Measurements from ENCODE around the gene EIPR1.

Gene EIPR1

DNA sequence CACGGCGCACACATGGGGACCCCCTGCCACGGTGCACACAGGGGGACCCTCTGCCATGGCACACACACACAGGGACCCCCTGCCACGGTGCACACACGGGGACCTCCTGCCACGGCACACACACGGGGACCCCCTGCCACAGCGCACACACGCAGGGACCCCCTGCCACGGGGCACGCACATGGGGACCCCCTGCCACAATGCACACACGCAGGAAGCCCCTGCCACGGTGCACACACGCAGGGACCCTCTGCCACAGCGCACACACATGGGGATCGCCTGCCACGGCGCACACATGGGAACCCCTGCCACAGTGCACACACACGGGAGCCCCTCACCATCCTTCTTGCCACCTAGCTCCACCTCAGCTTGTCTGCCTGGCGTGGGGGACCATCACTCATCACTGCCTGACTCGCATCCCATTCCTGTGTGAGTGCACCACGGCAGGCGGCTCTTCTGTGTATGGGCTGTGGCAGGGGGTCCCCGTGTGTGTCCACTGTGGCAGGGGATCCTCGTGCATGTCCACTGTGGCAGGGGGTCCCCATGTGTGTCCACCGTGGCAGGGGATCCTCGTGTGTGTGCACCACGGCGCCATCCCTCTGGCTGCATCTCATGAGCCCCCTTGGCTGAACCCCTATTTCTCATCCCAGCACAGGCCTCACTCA is 206.7 kb downstream of the EIPR1 start:
- DNase-seq = no peak

DNA sequence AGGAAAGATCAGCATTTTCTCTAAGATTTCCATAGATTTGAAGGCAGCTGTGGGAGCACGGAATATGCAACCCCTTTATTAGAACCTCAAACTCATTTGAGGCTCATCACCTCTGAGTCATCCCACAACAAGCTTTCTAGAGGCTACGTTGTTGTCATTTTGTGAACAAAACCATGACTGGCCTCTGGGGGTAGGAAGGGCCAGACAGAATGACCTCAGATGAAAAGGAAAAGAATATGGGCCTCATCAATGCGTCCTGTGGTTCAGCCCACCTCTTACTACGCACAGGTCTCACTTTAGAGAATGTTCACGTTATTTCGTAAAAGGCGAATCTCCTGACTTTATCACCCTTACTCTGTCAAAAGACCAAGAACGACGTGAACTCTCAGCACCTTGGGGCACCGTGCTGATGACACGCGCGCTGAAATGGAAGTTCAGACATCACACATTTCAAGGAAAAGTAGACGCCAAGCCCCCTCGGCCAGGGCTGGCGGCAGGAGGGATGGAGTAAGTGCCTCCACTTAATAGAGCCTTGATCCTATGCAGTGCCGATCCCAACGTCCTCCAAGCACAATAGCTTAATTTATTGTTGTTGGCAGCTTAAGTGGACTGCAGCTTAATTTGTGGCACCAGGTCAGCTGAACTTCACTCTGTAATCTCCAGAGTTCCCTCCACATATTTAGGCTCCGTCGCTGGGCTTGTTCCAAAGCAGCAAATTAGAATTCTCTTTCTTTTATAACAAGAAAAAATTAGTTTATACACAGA is 208.3 kb downstream of the EIPR1 start:
- no peak for DNase-seq

DNA sequence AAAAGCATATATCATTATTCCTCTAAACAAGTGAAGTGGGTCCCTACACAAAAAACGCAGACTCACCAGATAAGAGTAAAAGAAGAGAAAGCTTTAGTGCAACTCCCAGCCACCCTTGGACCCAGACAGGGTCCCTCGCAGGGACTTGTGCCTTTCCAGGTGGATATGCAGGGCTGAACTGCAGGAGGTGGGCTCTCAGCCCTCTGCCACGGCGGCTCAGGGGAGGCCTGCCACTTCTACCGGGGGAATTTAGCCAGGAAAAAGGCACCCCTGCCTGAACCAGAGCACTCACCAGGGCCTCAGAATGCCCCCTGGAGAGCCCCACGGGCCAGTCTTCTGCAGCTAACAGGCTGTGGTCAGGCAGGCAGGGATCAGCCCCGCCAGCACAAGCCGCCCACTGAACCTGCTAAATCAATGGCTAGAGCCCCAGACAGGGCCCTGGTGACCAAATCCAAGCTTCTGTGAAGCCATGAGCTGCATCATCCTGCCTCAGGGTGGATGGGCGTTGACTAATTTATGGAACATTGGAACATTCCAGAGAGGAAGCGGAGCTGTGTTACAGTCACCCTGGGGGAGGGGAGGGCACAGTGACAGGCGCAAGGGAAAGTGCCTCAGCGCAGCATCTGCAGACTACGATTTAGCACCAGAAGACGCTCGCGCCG is 209.3 kb downstream of the EIPR1 start:
- DNase-seq = no peak

DNA sequence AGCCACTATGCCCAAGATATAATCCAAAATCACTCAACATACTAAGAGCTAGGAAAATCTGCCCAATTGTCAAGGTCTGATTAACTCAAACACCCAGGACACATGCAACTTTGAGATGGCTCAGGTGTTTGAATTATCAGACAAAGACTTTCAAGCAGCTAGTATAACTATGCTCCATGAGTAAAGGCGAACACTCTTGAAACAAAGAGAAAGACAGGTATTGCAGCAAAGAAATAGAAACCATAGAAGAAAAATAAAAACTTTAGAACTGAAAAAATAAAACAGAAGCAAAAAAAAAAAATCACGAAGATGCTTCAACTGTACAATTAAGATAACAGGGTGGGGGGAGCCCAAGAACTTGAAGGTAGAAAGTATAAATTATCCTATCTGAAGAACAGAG is 214.2 kb downstream of the EIPR1 start:
- DNase-seq = no peak

DNA sequence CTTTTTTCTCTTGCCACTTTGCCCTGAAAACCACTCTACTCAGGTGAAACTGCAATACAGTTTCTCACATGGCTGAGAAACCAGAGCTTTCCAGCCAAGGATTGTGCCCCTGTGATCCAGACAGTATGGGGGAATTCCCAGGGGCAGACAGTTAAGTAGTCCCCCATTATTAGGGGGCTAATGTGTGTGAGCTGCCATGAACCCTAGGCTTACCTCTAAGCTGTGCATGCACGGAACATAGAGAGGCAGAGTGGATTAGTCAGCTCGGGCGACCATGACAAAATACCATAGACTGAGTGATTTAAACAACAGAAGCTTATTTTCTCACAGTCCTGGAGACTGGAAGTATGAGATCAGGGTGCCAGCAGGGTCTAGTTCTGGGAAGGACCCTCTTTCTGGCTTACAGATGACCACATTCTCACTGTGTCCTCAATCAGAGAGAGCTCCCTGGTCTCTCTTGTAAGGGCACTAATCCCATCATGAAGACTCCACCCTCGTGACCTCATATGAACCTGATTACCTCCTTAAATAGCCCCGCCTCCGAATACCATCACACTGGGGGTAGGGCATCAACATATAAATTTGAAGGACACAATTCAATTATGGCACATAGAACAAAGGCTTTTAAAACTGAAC is 215.1 kb downstream of the EIPR1 start:
- DNase-seq = no peak

DNA sequence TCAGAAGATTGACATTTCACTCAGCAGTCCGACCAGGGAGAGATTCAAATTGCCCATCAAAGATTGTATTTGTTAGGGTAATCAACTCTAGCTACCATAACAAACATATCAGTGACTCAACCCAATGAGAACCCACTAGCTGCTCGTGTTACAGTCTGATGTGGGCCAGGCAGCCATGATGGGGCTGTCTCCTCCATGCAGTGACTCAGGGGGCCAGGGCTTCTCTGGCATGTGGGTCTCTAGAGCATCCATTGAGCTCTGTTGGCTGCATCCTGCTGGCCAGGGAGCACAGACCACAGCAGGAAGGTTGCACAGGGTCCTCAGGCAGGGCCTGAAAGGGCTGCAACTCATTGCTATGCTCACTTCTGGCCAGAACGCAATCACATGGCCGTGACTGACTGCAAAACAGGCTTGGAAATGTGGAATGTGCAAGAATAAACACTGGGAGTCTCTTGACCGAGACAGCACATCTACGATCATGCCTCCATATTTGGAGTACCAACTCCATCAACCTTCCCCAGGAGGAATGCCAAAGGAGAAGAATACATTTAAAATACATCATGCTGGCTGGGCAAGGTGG is 216.8 kb downstream of the EIPR1 start:
- no peak for DNase-seq

DNA sequence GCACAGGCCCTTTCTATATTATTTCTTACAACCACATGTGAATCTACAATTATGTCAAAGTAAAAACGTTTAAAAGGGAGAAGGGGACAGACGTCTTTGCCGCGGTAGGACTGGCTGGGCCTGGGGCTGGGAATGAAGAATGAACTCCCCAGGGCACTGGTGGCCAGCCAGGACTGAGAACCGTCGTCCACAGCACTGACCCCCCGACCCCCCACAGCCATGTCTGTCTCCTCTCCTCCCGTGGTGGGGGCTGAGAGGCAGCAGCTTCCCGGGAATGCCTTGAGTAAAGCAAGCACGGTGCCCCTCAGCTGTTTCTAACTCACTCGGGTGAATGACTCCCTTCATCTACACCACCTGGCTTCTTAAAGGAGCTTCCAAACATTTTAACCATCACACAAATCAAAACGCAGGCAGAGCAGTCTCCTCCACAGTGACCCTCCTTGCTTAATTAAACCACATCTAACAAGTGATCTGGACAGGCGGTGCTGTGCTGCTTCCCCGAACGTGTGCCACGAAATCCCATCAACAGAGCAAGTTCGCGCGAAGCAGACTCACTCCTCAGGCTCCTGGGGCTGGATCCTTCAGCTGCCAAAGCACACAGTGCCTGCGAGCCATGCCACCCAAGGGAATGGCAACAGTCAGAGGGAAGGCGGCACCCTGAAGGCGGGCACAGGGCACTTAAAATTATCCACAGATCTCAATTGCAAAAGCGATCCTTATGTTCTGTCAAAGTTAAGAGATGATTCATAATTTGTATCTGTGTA is 217.7 kb downstream of the EIPR1 start:
- DNase-seq = no peak

DNA sequence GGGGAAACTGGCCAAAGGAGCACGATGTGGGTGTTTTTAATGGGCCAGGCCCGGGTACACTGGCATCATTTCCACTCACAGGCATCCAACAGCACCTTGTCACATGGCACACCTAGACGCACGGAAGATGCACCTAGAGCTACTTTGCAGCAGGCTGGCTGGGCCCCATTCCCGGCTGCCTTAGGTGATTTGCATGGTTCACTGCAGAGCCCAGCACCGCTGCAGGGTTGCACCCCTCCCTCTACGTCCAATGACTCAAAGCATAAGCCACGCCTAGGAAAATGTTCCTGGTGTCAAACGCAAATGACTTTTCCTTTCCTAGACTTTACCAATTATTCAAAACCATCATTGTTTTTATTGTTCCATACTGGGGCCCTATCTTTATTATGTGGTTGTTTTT is 222.9 kb downstream of the EIPR1 start:
- no peak for DNase-seq

DNA sequence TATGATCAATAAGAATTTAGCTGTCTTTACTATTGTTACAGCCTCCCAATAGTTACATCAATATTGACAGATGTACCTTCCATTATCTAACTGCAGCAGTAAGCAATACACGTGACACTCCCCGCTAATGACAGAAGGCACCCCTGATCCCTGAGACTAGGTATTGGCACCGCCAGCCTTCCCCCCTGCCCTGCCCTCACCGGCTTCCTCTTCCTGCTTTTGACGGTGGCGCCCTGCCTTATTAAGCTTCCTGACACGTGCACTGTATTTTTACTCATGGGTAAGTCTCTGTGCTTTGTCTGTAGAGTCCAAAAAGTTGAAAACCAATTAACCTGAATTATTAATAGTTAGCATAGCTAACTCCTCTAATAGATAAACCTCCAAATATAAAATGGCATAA is 223.5 kb downstream of the EIPR1 start:
- no peak for DNase-seq

DNA sequence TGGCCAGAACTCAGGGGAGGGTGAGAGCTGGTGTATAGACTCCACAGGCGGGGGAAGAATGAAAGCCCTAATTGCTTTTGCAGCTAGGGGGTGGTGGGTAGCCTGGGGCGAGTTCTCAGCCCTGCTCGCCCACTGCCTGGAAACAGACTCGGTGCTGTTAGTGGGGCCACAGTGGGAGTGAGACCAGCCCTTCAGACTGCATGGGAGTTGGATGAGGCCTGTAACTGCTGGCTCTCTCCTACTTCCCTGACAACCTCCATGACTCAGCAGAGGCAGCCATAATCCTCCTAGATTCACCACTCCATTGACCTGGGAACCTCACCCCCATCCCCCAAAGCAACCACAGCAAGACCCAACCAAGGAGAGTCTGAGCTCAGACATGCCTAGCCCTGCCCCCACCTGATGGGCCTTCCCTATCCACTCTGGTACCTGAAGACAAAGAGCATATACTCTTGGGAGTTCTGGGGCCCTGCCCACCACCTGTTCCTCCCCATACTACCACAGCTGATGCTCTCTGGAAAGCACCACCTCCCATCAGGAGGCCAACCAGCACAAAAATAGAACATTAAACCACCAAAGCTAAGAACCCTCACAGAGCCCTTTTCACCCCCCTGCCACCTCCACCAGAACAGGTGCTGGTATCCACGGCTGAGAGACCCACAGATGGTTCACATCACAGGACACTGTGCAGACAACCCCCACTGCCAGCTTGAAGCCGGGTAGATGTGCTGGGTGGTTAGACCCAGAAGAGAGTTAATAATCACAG is 226.3 kb downstream of the EIPR1 start:
- DNase-seq = no peak

DNA sequence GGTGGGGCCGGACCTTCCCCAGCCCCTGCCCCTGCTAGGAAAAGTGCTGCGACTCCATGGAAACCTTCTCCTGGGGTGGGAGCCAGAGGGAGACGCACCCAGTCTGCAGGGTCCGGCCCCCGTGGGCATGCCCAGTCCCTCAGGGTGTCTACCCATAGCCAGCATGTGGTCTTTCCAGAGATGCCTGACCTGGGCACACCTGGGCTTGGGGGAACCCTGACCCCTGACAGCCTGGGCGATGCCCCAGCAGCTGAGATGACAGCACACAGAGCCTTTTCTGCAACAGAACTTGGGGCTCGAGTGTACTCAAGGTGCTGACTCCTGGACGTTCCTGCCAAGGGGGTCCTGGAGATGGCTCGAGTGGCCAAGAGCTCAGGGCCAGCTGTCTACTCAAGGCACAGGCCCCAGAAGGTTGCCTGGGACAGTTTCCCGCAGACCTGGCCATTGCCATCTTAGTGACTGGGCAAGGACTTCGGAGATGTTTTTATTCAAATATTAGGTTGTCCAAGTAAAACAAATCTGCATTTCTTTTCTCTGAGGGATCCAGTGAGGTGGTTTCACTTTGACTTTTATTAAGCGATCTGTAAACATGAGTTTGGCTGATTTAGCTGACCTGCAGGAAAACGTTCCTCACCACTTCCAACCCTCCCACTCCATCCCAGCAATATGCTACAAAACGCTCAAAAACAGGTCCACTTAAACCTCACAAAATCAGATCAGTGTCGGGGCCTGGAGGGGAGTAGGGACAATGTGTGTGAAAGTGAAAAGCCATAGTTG is 228.0 kb downstream of the EIPR1 start:
- DNase-seq = no peak

DNA sequence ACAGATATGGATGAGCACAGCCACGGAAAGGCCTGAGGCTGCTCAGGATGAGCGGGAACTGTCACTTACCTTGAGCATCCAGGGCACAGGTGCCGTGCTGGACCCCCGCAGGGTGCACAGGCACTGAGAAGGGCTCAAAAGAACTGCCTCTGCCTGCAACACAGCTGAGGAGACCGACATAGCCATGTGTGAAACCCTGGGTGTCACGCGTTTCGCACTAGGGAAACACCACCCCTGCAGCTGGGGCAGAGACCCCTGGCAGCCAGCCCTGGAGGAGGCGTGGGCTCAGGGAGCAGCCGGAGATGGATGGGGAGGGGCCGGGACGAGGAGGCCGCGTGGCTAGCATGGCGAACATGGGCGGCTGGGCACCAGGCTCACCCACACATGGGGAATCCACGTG is 228.9 kb downstream of the EIPR1 start:
- DNase-seq = no peak

DNA sequence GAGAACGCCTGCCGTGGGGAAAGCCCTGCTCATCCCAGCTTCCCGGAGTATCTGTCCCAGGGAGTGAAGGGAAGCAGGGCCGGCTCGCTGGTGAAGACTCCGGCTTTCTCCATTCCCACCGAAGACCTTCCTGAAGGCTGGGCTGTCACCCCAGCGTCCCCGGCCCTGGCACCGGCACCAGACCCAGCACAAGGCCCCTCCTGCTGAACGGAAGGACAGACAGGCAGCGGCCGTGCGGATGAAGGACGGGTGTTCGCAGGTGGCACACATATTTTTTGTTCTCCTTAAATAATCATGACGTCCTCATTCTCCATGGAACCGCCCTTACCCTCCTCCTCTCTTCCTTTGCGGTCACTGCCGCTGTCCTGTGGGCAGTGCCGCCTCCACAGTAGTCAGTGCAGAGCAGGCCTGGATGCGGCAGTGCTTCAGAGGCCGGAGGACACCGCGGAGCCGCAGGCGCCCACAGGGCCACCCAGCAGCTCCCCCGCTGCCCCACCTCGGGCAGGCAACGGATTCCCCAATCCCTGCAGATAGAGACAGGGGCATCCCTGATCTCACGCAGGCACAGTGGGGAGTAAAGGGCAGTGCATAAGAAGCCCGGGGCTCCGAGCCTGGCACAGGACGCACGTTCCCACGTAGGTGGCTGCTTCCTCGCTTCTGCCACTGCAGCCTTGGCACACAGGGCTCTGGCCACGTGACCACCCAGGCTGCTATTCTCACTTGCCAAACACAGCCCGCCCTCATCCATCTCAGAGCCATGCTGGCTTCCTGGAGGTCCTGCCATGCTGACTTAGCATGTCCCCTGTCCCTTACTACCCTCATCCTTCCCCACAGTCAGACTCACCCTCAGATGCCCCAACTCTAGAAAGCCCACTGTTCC is 229.7 kb downstream of the EIPR1 start:
- DNase-seq = no peak

DNA sequence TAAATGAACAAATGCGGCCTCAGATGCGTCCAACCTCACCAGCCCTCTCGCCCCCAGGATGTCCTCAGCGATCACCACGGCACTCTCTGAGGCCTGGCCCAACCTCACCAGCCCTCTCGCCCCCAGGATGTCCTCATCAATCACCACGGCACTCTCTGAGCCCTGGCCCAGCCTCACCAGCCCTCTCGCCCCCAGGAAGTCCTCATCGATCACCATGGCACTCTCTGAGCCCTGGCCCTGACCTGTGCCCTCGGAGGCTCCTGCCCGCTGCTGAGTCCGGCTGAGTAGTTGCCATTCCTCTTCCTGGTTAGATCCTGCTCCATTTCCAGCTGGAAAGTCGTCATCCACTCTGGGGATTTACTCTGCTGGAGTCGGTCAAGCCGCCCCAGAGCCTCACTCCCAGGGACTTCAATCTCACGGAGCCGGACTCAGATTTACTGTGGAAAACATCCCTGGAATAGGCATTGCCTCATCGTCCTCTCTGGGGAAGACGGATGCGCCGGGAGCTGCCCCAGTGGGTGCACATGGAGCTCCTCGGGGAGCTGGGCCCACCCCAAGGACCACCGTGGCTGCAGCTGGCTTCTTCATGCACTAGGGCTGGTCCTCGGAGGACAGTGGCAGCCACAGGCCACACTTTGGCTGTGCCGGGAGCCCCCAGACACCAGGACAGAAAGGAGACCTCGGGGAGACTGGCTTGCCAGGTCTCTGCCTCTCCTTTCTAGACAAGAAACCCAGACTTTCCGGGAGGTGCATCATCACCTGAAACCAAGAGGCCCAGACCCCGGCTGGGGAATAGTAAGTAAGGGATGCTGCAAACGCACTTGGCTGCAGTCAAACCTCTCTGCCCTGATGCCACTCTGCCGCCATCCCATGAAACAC is 230.6 kb downstream of the EIPR1 start:
- no peak for DNase-seq

DNA sequence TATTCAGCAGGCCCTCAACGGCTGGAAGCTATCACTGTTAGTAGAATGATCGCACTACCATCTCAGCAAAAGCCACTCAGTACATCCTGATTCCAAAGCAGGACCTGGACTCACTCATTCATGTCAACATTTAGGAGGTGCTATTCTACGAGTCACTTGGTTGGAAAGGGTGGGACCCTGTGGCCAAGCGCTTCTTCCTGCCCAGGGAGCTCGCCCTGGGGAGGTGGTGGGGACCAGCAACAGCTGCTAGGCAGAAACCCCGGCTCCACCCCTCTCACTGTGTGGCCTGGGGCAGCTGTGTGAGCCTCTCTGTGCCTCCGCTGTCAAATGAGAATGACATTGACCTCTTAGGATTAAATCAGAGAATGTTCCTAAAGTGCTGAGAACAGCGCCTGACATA is 231.4 kb downstream of the EIPR1 start:
- no peak for DNase-seq

DNA sequence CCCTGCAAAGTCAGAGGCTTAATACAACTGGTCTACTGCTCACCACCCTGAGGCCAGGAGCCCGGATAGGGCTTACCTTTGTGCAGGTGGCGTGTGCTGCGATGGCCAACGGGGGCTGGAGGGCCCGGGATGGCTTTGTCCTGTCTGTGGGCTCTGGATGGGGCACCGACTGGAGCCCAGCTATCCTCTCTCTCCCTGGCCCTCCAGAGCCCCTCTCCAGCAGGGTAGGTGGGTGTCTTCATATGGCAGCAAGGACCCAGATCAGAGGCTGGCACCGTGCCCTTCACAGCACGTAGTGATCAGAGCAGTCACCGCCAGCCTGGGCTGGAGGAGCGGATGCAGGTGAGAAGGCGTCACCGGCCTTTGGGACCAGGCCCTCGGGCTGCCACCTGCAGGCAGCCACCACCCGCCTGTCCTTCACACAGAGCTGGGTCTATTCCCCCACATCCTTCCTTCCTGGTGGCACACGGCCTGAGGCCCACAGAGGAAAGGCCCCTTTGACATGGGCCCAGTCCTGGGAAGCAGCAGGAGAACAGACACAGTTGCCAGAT is 232.1 kb downstream of the EIPR1 start:
- no peak for DNase-seq

DNA sequence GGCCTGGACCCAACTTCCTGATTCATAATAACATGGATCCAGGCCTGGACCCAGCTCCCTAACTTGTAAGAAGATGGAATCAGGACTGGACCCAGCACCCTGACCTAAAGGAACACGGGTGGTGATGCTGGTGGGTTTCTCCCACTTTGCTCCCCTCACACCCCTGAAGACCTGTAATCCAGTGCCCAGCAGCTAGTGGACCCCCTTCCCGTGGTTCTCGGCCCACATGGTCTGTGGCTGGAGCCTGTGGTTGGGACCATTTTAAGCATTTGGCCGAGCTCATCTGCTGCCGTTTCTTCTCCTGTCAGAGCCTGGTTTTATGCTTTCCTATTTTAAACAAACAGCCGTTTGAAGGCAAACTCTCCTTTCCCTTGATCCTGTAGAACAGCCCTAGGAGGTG is 232.8 kb downstream of the EIPR1 start:
- no peak for DNase-seq

DNA sequence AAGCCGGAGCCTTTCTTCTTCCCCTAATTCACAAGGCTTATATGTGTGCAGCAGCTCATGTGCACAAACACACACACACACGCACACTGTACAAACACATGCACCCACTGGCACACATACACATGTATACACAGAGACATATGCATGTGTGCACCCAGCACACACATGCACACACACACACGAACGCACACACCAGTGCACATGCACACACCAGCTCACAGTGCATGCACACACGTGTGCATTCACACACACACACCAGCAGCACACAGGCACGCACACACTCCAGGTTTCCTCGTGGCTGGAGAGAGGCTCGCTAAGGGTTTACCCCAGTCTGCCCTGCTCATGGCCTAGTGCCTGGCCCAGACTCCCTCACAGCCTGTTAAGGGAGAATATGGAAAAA is 234.0 kb downstream of the EIPR1 start:
- DNase-seq = no peak
